ENCODE measurements around the gene PNPLA7.
"Not testable (repeated sequence)": the region's sequence is repeated elsewhere in the genome, so short reads cannot be mapped to it uniquely, and the experiment has no call there.

Gene PNPLA7

DNA sequence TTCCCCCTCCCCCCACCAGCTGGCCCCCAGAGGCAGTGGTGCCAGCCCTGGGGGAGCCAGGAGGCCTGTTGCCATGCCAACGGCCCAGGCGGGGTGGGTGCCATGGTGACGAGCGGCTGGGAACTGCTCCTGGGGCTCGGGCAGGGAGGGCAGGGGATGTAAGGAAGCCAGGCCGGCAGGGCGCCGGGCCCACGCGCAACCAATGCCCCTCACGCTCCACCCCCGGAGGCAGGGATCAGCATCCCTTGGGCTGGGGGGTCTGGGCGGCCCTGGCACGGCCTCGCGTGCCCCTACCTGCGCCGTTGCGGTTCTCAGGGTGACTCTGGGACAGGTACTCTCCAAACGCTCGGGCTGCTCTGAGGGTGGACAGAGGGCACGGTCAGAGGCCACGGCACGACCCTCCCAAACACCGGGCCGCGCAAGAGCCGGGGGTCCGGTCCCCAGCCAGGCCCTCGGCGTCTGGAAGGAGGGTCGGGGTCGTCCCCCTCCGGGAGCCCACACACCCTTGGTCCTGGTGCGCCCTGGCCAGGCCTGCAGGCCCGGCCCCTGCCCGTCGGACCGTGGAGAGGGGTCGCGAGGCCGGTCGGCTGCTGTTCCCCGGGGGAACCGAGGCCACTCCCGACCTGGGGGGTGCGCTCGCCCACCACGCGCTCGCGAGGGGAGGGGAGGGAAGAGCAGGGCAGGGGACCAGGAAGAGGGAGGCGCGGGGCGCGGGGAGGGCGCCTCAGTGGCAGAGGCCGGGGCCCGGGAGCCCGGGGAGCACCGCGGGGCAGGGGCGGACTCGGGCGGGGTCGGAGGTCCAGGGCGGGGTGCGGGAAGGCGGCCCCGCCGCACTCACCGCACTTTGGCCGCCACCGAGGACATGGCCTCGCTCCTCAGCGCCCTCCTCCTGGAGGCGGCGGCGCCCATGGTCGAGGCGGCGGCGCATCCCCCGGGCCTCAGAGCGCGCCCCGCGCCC, 91.7 kb downstream of the PNPLA7 start:
- no peak for DNase-seq

DNA sequence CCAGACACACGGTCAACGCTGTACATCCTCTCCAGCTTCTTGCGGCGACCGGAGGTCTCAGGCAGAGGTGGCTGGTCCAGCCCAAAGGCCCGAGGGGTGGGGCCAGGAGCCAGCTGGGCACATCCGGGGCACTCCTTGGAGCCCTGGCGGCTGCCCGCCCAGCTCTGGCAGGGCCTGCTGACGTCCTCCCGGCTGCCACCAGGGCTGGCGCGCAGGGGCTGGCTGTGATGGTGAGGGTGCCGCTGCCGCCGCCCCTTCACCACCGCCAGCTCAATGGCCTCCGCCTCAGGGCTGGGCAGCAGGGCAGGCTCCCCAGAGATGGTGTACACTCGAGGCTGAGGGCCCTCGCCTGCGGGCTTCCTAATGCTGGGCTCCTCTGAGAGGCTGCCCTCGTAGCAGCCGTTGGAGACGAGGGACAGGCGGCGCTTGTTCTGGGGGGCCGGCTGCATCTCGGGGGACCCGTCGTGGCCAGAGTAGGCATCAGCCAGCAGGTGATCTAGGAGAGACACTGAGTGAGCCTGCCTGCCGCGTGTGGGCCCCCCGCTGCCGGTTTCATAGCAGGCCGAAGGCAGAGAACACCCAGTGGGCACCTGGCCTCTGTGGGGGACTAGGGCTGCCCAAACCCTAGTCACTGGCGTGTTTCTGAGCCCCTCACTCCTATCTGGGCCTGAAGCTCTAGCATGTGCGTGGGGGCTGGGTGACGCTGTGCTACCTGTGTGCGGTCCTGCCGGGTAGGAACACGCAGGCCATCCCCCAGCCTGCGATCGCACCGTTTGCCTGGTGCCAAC, 92.6 kb downstream of the PNPLA7 start:
- DNase-seq = peak; percentile 63

DNA sequence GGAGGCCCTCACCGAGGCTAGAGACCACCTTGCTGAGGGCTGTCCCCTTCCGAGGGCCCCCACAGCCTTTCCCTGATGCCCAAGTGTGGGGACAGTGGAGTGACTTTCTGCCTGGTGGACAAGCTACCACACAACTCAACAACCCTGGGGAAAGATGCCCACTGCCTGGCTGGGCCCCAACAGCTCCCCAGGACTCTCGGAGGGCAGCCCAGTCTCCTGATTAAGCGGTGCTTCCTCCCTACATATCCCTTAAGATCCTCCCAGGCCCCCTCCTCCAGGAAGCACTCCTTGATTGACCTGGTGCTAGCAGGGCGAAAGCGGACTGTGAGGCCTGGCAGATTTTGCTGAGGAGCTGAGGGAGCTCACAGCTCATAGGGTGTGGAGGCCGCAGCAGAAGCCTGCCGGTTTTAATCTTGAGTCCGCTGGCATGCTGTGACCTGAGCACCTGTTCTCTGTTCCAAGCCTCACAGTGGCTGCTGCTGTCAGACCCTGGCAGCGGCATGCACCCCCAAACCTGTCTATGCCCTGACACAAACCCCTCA, 93.3 kb downstream of the PNPLA7 start:
- peak; percentile 61 for DNase-seq

DNA sequence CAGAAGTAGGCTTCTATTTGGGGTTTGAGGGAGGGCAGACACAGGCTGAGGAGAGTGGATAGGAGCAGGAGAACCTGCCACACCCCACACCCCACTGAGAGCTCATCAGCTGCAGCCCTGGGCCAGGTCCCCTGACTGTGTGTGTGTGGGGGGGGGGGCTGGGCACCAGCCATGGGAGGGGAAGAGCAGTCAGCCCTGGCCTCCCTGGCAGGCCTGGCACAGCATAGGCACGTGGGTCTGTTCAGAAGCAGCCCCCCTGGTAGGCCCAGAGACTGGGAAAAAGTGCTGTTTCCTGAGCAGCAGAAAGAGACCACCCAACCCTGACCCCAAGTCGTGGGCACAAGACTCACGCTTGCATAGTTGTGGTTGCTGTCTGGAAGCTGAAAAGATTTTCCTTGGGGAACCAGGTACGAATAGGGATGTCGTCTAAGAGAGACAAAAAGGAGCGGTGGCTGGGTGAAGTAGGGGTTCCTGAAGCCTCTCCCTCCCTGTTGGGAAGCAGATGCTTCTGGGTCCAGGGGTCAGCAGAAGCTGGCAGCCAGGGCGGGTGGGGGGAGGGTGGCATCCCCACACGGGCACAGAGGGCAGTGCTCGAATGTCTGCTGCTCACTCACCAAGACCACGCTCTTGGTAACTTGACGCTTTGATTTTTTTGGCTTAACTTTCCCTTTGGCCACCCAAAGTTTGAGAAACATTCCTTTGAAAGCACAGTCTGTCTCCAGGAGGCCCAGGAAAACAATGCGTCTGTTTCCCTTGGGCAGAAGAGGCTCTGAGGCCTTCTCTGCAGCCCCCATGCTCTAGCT, 93.9 kb downstream of the PNPLA7 start:
- DNase-seq = no peak

DNA sequence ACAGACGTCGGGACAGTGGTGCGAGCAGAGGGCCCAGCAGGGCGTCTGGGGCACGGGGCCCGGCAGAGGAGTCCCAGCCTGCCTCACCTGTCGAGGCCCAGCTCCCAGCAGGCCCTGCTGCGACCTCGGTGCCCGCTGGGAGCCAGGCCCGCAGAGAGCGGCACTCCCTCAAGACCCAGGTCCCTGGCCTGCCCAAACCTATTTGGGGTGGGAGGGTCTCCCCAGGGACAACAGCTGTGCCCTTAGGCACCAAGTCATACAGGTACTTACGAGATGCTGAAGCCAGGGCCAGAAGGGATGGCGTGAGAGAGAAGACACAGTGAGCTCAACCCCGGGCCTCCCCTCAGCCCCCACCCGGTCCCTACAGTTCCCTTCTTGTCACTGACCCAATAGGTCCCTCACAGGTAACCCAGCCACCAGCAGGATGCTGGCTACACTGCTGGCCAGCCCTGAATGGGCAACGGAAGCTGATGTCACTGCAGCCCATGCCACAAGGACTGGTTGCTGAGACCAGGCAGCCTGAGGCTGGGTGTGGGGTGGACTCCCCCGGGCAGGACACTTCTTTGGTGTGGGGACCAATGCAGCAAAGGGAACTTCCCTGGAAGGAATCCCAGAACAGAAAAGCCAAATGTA, 94.7 kb downstream of the PNPLA7 start:
- DNase-seq = peak; percentile 61

DNA sequence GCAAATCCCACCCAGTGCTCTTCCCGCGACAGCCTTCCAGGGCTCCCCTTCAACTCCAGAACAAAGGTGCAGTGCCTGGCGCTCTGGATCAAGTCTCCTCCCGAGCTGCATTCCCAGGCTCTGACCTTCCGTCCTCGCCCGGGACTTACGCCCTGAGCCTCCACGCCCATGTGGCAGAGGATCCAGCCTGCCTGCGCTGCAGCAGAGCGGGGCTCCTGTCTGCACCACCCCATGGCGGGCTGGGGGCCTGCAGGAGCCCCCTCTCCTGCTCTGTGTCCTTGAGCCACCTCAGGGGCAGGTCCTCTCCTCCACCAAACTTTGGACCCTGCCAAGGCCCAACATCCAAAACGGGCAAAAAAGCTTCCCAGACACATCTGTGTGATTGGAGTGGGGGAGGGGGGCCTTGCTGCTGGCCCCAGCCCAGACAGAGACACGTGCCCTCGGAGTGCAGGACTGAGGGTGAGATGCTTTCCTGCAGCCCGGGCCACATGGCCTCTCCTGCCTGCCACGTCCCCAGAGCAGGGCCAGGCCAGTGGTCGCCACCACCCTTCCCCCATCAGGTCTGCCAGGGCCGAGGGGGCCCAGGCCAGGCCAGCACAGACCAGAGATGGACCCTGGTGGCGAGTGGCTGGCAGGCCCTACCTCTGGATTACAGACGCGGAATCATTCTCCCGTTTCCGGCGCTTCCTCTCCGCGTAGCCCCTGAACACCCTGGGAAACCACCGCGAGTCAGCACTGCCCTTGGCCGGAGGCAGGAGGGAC, 95.4 kb downstream of the PNPLA7 start:
- DNase-seq = peak; percentile 63

DNA sequence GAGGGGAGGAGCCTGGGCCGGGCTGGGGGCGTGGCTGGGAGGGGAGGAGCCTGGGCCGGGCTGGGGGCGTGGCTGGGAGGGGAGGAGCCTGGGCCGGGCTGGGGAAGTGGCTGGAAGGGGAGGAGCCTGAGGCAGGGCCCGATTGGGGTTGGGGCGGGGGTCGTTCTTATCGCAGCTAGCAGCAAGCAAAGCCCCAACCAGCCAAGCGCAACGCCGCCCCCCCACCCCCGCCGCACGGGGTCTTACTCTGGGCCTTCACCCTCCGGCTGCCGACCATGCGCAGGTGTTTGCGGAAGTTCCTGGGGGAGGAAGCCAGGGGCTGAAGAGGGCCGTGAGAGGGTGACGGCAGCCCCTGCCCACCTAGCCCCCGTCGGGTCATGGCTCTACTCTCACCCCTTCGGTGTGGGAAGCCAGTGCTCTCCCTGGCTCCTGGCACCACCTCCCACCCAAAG, 96.0 kb downstream of the PNPLA7 start:
- DNase-seq = peak; percentile 81

DNA sequence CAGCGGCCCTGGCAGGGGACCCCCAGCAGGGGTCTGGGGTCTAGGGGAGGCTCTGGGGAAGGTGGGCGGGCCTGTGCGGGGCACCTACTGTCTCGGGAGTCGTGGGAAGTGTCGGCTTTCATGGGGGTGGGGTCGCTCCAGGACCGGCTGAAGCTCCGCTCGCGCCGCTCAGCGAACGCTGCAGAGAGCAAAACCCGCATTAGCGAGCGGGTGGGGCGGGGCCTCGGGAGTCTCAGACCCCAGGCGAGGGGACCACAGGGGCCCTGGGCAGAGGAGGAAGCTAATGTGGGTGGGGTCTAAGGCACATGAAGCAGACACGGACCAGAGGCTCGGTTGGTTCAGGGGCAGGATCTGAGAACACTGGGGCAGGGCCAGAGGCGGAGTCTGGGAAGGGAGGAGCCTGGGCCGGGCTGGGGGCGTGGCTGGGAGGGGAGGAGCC, 96.5 kb downstream of the PNPLA7 start:
- DNase-seq = peak; percentile 87

DNA sequence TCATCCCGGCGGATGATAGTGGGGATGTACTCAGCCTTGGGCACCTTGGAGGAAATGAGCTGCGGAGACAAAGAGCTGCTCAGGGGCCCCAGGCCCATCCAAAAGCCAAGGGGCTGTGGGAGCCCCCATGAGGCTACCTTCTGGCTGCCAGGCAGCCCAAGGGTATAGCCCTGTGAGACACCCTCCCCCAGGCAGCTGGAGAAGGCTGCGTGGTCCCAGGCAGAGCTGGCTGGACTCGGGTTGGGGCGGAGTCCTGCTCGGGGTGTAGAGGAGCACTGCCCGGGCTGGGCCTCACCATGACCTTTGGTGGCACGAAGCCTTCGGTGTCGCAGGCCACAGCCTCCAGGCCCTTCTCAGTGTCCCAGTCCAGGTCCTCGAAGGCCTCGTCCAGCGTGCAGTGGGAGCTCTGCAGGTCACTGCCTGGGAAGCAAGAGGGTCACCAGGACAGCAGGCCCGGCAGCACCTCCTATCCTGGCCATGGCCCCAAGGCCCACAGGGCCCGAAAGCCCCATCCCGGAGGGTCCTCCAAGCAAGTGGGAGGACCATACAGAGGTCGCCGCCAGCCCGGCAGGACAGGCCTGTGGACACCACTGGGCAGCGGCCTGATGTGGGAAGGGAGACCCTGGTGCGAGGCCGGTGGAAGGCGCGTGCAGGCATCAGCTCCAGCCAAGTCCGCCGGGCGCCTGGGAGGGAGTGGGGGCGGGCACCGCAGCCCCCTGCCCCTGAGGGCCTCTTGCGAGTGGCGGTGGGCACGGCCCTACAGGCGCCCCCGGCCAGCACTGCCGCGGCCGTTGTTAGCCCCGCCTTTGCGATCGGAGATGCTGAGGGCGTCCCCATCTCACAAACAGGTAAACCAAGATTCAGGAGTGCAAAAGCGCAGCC, 97.2 kb downstream of the PNPLA7 start:
- DNase-seq = peak; percentile 63

DNA sequence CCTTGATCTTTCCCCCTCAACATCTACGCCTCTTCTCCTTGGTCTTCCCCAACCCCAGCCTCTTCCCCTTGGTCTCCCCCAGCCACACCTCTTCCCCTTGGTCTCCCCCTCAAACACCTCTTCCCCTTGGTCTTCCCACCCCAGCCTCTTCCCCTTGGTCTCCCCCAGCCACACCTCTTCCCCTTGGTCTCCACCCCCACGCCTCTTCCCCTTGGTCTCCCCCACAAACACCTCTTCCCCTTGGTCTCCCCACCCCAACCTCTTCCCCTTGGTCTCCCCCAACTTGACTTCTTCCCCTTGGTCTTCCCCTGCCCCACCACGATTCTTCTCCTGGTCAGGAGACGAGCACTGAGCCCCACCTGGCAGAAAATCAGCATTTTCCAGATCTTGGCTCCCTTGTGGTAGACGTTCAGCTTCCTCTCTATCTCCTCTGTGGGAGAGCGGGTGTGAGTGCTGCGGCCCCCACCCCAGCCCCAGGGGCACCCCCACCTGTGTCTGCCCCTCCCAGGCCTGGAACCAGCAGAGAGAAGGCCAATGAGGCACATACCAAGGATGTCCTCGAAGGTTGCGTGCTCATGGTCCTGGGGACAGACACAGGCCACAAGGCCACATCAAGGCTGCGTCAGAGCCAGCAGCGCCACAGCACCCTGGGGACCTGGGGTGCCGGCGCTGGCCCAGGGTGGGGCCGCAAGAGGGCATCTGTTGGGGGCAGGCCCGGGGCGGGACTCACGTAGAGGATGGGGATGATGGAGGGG, 98.0 kb downstream of the PNPLA7 start:
- DNase-seq = peak; percentile 62

DNA sequence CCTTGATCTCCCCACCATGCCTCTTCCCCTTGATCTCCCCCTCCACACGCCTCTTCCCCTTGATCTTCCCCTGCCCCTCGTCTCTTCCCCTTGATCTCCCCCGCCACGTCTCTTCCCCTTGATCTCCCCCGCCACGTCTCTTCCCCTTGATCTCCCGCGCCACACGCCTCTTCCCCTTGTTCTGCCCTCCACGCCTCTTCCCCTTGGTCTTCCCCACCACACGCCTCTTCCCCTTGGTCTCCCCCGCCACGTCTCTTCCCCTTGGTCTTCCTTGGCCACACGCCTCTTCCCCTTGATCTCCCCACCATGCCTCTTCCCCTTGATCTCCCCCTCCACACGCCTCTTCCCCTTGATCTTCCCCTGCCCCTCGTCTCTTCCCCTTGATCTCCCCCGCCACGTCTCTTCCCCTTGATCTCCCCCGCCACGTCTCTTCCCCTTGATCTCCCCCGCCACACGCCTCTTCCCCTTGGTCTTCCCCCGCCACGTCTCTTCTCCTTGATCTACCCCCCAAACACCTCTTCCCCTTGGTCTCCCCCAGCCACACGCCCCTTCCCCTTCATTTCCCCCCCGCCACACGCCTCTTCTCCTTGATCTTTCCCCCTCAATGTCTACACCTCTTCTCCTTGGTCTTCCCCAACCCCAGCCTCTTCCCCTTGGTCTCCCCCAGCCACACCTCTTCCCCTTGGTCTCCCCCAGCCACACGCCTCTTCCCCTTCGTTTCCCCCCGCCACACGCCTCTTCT, 98.8 kb downstream of the PNPLA7 start:
- not testable (repeated sequence) for DNase-seq

DNA sequence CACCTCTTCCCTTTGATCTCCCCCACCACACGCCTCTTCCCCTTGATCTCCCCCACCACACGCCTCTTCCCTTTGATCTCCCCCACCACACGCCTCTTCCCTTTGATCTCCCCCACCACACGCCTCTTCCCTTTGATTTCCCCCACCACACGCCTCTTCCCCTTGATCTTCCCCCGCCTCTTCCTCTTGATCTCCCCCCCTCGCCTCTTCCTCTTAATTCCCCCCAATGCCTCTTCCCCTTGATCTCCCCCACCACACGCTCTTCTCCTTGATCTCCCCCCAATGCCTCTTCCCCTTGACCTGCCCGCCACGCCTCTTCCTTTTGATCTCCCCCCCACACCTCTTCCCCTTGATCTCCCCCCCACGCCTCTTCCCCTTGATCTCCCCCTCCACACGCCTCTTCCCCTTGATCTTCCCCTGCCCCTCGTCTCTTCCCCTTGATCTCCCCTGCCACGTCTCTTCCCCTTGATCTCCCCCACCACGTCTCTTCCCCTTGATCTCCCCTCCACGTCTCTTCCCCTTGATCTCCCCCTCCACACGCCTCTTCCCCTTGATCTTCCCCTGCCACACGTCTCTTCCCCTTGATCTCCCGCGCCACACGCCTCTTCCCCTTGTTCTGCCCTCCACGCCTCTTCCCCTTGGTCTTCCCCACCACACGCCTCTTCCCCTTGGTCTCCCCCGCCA, 99.5 kb downstream of the PNPLA7 start:
- peak; percentile 62 for DNase-seq

DNA sequence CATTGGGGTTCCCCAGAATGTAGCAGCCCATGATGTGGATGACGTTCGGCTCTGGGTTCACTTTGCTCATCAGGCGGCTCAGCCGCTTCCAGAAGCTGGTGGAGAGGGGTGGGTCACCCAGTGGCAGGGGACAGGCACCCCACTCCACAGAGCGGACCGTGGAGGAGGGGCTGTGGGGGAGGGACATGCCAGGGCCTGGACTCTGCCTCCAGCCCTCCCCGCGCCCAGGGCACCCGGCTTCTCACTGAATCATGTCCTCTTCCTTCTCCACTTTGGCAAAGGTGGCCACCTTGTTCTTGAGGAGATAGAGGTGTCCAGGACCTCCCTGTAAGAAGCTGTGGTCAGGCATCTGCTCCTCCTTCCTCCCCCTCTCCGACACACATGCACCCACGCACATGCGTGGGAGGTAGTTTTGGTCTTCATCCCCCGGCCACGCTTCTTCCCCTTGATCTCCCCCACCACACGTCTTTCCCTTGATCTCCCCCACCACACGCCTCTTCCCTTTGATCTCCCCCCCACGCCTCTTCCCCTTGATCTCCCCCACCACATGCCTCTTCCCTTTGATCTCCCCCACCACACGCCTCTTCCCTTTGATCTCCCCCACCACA, 100.2 kb downstream of the PNPLA7 start:
- peak; percentile 83 for DNase-seq

DNA sequence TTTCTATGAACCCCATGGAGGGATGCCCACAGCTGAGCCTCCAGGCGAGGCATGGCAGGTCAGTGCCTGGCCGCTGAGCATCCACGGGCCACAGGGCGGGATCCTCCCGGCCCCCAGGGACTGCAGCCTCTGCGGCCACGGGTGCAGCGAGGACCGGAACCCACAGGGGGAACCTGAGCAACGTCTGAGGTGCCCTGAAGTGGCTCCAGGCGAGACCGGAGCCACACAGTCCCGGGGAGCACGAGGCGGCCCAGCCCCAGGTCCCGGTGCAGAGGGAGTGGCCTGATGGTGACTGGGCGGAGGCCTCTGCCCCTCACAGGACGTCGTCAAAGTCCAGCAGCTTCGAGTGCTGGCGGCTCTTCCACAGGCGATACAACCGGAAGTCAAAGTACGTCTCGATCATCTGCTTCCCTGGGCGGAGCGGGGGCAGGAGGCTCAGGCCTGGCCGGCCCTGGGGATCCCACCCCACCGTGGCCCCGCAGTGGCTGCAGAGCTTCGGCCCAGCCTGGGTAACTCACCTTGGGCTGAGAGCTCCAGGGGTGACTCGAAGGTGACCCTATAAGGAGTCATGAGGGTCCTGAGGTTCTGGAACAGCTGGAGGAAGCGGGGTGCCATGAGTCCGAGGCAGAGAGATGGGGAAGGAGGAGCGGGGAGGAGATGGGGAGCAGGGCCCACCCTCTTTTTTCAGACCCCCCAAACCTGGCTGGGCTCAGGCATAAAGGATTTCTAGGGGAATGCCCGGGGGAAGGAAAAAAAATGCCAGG, 100.9 kb downstream of the PNPLA7 start:
- DNase-seq = no peak

DNA sequence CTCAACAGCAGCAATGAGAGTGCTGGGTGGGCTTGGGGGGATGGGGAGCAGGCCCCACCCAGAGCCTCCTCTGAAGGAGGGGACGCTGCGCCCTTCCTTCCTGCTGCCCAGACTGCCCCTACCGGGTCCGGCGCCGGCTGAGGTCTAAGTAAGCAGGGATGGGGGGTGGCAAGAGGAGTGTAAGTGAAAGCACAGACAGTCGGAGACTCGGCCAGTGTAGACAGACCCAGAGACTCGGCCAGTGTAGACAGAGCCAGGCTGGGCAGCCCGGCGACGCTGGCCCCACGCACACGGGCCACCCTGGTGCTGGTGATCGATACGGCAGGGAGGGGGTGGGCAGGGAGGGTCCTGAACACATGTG, 101.6 kb downstream of the PNPLA7 start:
- no peak for DNase-seq

DNA sequence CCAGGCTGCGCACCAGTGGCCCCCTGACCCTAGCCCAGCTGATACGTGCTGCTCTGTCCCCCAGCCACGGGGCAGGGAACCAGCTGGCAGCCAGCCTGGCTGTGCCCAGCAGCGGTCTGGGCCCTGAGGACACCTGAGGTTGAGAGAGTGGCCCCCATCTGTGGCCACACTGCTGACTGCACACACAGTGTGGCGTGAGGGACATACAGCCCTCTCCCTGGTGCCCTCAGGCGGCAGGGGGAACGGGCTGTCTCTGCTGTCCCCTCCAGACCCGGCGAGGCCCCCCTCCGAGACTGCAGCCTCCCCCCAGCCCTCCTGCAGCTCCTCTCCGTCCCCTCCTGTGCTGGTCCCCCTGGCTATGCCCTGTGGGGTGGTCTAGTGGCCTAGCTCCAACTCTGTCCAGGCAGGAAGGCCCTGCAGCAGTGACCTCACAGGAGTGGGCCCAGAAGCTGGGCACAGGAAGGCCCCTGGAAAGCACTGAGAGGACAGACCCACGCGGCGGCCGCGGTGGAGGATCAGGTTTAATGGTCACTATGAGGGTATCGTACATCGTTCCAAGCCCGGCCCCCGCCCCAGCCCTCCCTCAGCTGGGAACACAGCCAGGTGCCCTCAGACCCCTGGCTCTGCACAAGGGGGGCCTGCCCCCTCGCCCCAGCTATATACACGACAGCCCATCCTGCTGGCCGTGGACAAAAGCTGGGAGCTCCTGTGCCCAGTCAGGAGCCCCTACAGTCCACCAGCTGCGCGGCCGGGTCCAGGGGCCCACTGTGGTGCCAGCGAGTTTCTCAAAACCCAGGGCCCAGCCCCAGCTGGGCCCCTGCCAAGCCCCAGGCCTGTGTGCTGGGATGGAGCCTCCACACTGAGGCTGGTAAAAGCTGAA, 102.2 kb downstream of the PNPLA7 start:
- no peak for DNase-seq

All from activated effector memory CD4-positive, alpha-beta T cell treated with anti-CD3 and anti-CD28 coated beads, Interleukin-2, amount 50 U/mL, for 16 hours (primary cell).